Mesendoderm (in vitro differentiated cells): ENCODE data around the gene TUT7.

Experiments used
- DNase-seq: peaks from one replicate; pipeline ENCODE4 v3.0.0; 2013
- H2AK5ac ChIP-seq: 2 replicates; pipeline ENCODE4 v1.6.1; 2013; ENCODE audit warnings: low read length, inconsistent platforms
- H2BK120ac ChIP-seq: 2 replicates; pipeline ENCODE4 v1.6.1; 2013; ENCODE audit warnings: low read depth, mild to moderate bottlenecking, low read length, moderate library complexity, mixed read lengths
- H2BK15ac ChIP-seq: replicated peaks from 2 replicates; pipeline ENCODE4 v1.6.1; 2013; ENCODE audit warnings: low read depth, mild to moderate bottlenecking, moderate library complexity
- H2BK5ac ChIP-seq: 2 replicates; pipeline ENCODE4 v1.6.1; 2013; ENCODE audit warnings: low read length, inconsistent platforms
- H3K18ac ChIP-seq: 2 replicates; pipeline ENCODE4 v1.6.1; 2013; ENCODE audit warnings: mild to moderate bottlenecking, low read length, mixed read lengths
- H3K23ac ChIP-seq: one replicate; pipeline ENCODE4 v1.6.1; 2013; ENCODE audit warnings: low read length
- H3K27ac ChIP-seq: 2 replicates; pipeline ENCODE4 v1.5.1; 2013; ENCODE audit warnings: low read depth, mild to moderate bottlenecking, inconsistent platforms, low read length, moderate library complexity
- H3K27me3 ChIP-seq: 2 replicates; pipeline ENCODE4 v1.6.1; 2013; ENCODE audit warnings: low read length, control low read depth, mild to moderate bottlenecking, inconsistent platforms; ENCODE audit not compliant: insufficient read depth, poor library complexity
- H3K36me3 ChIP-seq: 2 replicates; pipeline ENCODE4 v1.6.1; 2013; ENCODE audit warnings: low read length, inconsistent platforms; ENCODE audit not compliant: control insufficient read depth, insufficient read depth
- H3K4ac ChIP-seq: one replicate; pipeline ENCODE4 v1.6.1; 2013; ENCODE audit warnings: low read depth, mild to moderate bottlenecking, low read length, moderate library complexity
- H3K4me1 ChIP-seq: 2 replicates; pipeline ENCODE4 v1.6.1; 2013; ENCODE audit warnings: low read depth, low read length, inconsistent platforms; ENCODE audit not compliant: control insufficient read depth
- H3K4me2 ChIP-seq: 2 replicates; pipeline ENCODE4 v1.6.1; 2013; ENCODE audit warnings: low read length
- H3K4me3 ChIP-seq: 2 replicates; pipeline ENCODE4 v1.5.1; 2013; ENCODE audit warnings: mild to moderate bottlenecking, low read length
- H3K56ac ChIP-seq: one replicate; pipeline ENCODE4 v1.6.1; 2013; ENCODE audit warnings: low read length
- H3K79me1 ChIP-seq: 2 replicates; pipeline ENCODE4 v1.6.1; 2013; ENCODE audit warnings: low read length, inconsistent platforms
- H3K79me2 ChIP-seq: 2 replicates; pipeline ENCODE4 v1.6.1; 2013; ENCODE audit warnings: mild to moderate bottlenecking, low read length; ENCODE audit not compliant: control insufficient read depth, insufficient read depth
- H3K9ac ChIP-seq: 2 replicates; pipeline ENCODE4 v1.6.1; 2013; ENCODE audit warnings: low read length, inconsistent platforms
- H4K5ac ChIP-seq: one replicate; pipeline ENCODE4 v1.6.1; 2013; ENCODE audit warnings: low read length
- H4K8ac ChIP-seq: one replicate; pipeline ENCODE4 v1.6.1; 2013; ENCODE audit warnings: low read depth, mild to moderate bottlenecking, control low read depth, low read length, moderate library complexity
- WGBS: extraction: QIAGEN DNeasy Blood & Tissue Kit; methylation state at CpG from one replicate; pipeline ENCODE4 v1.1.7; 2013; ENCODE audit warnings: low lambda C conversion rate, missing lambda C conversion rate; ENCODE audit not compliant: insufficient coverage; ENCODE audit errors: extremely low coverage; 5-methylcytosine and 5-hydroxymethylcytosine counted together

The TUT7 gene

GRCh38 chr9:86352440-86353077 is 1.7 kb downstream of the TUT7 start:
- H3K4me3 ChIP-seq, result no peak overlapping the region
- no peak overlapping the region for H3K4ac ChIP-seq
- H3K36me3 ChIP-seq, result no peaks in the 10 kb centered on the region
- H3K4me2 ChIP-seq, result peak overlapping the region; percentile 13
- peaks cover 22% of the 10 kb centered on the region for H3K79me2 ChIP-seq
- no peak overlapping the region for H4K5ac ChIP-seq
- H3K27ac ChIP-seq, result no peak overlapping the region
- no peaks in the 10 kb centered on the region for H3K27me3 ChIP-seq
- no CpG with 5 or more reads among the region's 5 CpGs for WGBS
- peaks cover 6% of the 10 kb centered on the region for H3K79me1 ChIP-seq
- no peak overlapping the region for H3K18ac ChIP-seq
- H2AK5ac ChIP-seq, result no peak overlapping the region
- H3K23ac ChIP-seq, result no peak overlapping the region
- peak overlapping the region; percentile 38 for H2BK120ac ChIP-seq
- DNase-seq, result no peak
- no peak overlapping the region for H2BK5ac ChIP-seq
- peak overlapping the region; percentile 11 for H3K9ac ChIP-seq
- H3K4me1 ChIP-seq, result peaks cover 3% of the 10 kb centered on the region
- no peak overlapping the region for H4K8ac ChIP-seq
- H2BK15ac ChIP-seq, result no peak overlapping the region
- peak overlapping the region; percentile 17 for H3K56ac ChIP-seq

- H3K79me1 ChIP-seq, result peaks cover 6% of the 10 kb centered on the region
- no peak overlapping the region for H2BK15ac ChIP-seq
- H3K4me3 ChIP-seq, result no peak overlapping the region
- peaks cover 22% of the 10 kb centered on the region for H3K79me2 ChIP-seq
- no peak overlapping the region for H2AK5ac ChIP-seq
- H2BK120ac ChIP-seq, result no peak overlapping the region
- H3K36me3 ChIP-seq, result no peaks in the 10 kb centered on the region
- no CpG with 5 or more reads among the region's 6 CpGs for WGBS
- H3K18ac ChIP-seq, result no peak overlapping the region
- no peak overlapping the region for H3K4me2 ChIP-seq
- DNase-seq, result no peak
- peaks cover 3% of the 10 kb centered on the region for H3K4me1 ChIP-seq
- no peak overlapping the region for H3K27ac ChIP-seq
- H3K27me3 ChIP-seq, result no peaks in the 10 kb centered on the region
- H4K8ac ChIP-seq, result no peak overlapping the region
- no peak overlapping the region for H4K5ac ChIP-seq
- no peak overlapping the region for H3K23ac ChIP-seq
- H3K4ac ChIP-seq, result no peak overlapping the region
- no peak overlapping the region for H3K9ac ChIP-seq
- H3K56ac ChIP-seq, result no peak overlapping the region
- H2BK5ac ChIP-seq, result no peak overlapping the region
Measured at GRCh38 chr9:86351880-86352279, 2.3 kb downstream of the TUT7 start.

- no peak overlapping the region for H2AK5ac ChIP-seq
- H3K79me1 ChIP-seq, result peaks cover 6% of the 10 kb centered on the region
- peaks cover 22% of the 10 kb centered on the region for H3K79me2 ChIP-seq
- WGBS, result no CpG with 5 or more reads among the region's 12 CpGs
- H3K23ac ChIP-seq, result no peak overlapping the region
- H3K4me3 ChIP-seq, result no peak overlapping the region
- no peak overlapping the region for H4K5ac ChIP-seq
- no peak overlapping the region for H3K18ac ChIP-seq
- H3K4me2 ChIP-seq, result no peak overlapping the region
- peaks cover 3% of the 10 kb centered on the region for H3K4me1 ChIP-seq
- H3K27ac ChIP-seq, result no peak overlapping the region
- H3K36me3 ChIP-seq, result no peaks in the 10 kb centered on the region
- no peak overlapping the region for H3K9ac ChIP-seq
- no peak overlapping the region for H2BK5ac ChIP-seq
- H4K8ac ChIP-seq, result no peak overlapping the region
- H2BK15ac ChIP-seq, result no peak overlapping the region
- H2BK120ac ChIP-seq, result no peak overlapping the region
- no peak overlapping the region for H3K4ac ChIP-seq
- H3K27me3 ChIP-seq, result no peaks in the 10 kb centered on the region
- DNase-seq, result no peak
- no peak overlapping the region for H3K56ac ChIP-seq
Measured at GRCh38 chr9:86350006-86350760, 4.0 kb downstream of the TUT7 start.

DNA sequence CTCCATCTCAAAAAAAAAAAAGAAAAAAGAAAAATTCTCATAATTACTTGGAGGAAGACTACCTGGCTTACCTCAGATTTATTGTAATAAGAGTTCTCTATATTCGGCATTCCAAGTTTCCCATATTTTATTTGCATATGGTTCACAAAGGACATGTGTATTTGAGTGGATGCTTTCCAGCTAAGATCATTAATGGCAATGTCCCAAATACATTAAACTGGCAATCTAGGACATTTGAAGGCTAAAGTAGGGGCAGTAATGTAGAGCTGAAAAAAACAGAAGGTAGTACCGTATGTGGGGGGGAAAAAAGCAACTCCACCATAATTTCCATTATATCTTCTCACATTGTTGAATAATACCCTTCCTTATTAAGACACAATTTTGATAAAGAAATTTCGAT is 4.9 kb downstream of the TUT7 start:
- Histone ChIP-seq H3K27ac (no peak overlapping the region), H3K23ac (no peak overlapping the region), H4K8ac (no peak overlapping the region), H2BK15ac (no peak overlapping the region), H3K9ac (no peak overlapping the region), H3K18ac (no peak overlapping the region), H3K36me3 (no peaks in the 10 kb centered on the region), H2AK5ac (no peak overlapping the region), H4K5ac (no peak overlapping the region), H3K27me3 (no peaks in the 10 kb centered on the region), H3K79me1 (peaks cover 6% of the 10 kb centered on the region), H3K56ac (no peak overlapping the region), H3K4me2 (no peak overlapping the region), H2BK120ac (no peak overlapping the region), H2BK5ac (no peak overlapping the region), H3K4me1 (peaks cover 3% of the 10 kb centered on the region), H3K4me3 (no peak overlapping the region), H3K4ac (no peak overlapping the region), H3K79me2 (peaks cover 22% of the 10 kb centered on the region)
- no peak for DNase-seq
- no CpG with 5 or more reads among the region's 3 CpGs for WGBS

DNA sequence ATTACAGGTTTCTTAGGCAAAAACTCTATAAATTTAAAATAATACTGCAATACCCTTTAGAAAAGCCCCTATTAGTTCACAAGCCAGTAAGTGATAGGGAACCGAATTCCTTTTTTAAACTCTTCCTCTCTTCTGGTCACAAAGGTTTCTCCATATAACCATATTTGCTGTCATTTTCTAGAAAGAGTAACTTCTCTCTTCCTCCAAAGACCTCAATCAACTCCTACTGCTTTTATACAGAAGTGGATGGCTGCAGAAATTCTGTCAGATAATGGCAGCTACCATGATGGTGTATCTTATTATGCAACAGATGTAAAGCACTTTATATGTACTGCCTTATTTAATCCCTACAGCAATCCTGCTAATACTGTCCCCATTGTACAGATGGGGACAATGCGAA is 6.2 kb downstream of the TUT7 start:
- H3K27me3 ChIP-seq, result no peaks in the 10 kb centered on the region
- H3K79me2 ChIP-seq, result peaks cover 20% of the 10 kb centered on the region
- WGBS, result no CpG with 5 or more reads among the region's 2 CpGs
- H3K4me2 ChIP-seq, result no peak overlapping the region
- H3K56ac ChIP-seq, result no peak overlapping the region
- no peak overlapping the region for H3K9ac ChIP-seq
- H3K4me3 ChIP-seq, result no peak overlapping the region
- no peak overlapping the region for H4K5ac ChIP-seq
- no peak overlapping the region for H2BK120ac ChIP-seq
- H3K79me1 ChIP-seq, result peaks cover 5% of the 10 kb centered on the region
- H2BK15ac ChIP-seq, result no peak overlapping the region
- no peak overlapping the region for H4K8ac ChIP-seq
- no peak overlapping the region for H2AK5ac ChIP-seq
- no peaks in the 10 kb centered on the region for H3K36me3 ChIP-seq
- H3K27ac ChIP-seq, result no peak overlapping the region
- H3K4me1 ChIP-seq, result peaks cover 3% of the 10 kb centered on the region
- no peak overlapping the region for H2BK5ac ChIP-seq
- H3K4ac ChIP-seq, result no peak overlapping the region
- H3K18ac ChIP-seq, result no peak overlapping the region
- H3K23ac ChIP-seq, result no peak overlapping the region
- no peak for DNase-seq
